ENCODE measurements around the gene PEX14.

DNA sequence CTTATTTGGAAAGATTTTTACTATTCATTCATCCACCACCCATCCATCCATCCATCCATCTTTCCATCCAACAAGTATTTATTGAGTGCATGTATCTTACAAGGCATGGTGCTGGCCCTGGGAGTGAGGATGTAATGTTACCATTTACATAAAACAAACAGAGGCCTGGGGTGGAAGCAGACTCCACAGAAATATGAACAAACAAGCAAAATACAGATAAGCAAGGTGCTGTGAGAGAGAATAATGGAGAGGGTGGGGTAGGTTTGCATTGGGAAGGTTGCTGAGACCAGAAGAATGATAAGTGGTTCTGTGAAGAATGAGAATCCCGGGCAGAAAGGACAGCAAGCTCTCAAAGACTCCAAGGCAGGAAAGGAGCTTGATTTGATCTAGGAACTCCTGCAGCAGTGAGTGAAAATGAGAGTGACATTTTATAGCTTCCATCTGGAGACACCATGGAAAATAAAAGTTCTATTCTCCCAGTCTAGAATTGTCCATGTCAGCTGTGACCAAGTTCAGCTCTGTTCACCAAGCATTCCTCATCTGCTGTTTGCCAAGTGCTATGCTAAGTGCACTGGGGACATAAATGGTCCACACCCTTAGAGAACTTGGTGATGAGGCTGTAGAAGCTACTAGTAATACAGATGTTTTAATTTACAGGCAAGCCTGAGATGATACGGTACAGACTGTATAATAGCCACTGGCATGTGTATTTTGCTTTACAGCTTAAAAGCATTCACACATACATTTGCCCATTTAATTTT lies 75.3 kb downstream of the PEX14 start:
- TF ChIP-seq, protein P1, sequence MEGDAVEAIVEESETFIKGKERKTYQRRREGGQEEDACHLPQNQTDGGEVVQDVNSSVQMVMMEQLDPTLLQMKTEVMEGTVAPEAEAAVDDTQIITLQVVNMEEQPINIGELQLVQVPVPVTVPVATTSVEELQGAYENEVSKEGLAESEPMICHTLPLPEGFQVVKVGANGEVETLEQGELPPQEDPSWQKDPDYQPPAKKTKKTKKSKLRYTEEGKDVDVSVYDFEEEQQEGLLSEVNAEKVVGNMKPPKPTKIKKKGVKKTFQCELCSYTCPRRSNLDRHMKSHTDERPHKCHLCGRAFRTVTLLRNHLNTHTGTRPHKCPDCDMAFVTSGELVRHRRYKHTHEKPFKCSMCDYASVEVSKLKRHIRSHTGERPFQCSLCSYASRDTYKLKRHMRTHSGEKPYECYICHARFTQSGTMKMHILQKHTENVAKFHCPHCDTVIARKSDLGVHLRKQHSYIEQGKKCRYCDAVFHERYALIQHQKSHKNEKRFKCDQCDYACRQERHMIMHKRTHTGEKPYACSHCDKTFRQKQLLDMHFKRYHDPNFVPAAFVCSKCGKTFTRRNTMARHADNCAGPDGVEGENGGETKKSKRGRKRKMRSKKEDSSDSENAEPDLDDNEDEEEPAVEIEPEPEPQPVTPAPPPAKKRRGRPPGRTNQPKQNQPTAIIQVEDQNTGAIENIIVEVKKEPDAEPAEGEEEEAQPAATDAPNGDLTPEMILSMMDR (optimal IDR thresholded peaks at IDR 0.05 in 1 of 3, IDR thresholded peaks at IDR 0.05 in 1 of 3, conservative IDR thresholded peaks at IDR 0.05 in 1 of 3; ENCODE audit: extremely low read depth in 1 of 3, insufficient read depth in 2 of 3, low read length in 3 of 3) = no peak
- TF ChIP-seq EZH2 (IDR thresholded peaks at IDR 0.05; ENCODE audit: low read length) = no peak

Measured in keratinocyte (primary cell).